ENCODE data around the gene MINAR1. TPM values are rescaled to one million over a fixed set of nuclear protein-coding genes. Genes with fewer than 3 reads are reported as not detected.
"Not testable (repeated sequence)": the region's sequence is repeated elsewhere in the genome, so short reads cannot be mapped to it uniquely, and the experiment has no call there.

Gene MINAR1
- 1 to 10 TPM in 3 of 4 donors, under 1 TPM in 1; 0.91 to 1.7 (median 1.3) TPM for polyA plus RNA-seq (ENCODE audit: insufficient read length in 4 of 4)

GRCh38 chr15:79431636-79432344 is at the start of gene MINAR1:
Gene MINAR1 (plus strand): TSS chr15:79432336. CDS start chr15:79456148, 23,812 bp downstream.
- no peak for DNase-seq (ENCODE audit: low read depth in 4 of 4, low spot score in 3 of 4)

GRCh38 chr15:79394231-79394630 is 37.9 kb upstream of the MINAR1 start:
- no peak for DNase-seq (ENCODE audit: low read depth in 4 of 4, low spot score in 3 of 4)

- no peak for DNase-seq (ENCODE audit: low read depth in 4 of 4, low spot score in 3 of 4)
Measured at GRCh38 chr15:79396850-79397249, 35.3 kb upstream of the MINAR1 start.

- DNase-seq (ENCODE audit: low read depth in 4 of 4, low spot score in 3 of 4), result no peak
Measured at GRCh38 chr15:79397269-79397910, 34.7 kb upstream of the MINAR1 start.

GRCh38 chr15:79399606-79400005 is 32.5 kb upstream of the MINAR1 start:
- no peak for DNase-seq (ENCODE audit: low read depth in 4 of 4, low spot score in 3 of 4)

- DNase-seq (ENCODE audit: low read depth in 4 of 4, low spot score in 3 of 4), result no peak
Measured at GRCh38 chr15:79400650-79401049, 31.5 kb upstream of the MINAR1 start.

- no peak for DNase-seq (ENCODE audit: low read depth in 4 of 4, low spot score in 3 of 4)
Measured at GRCh38 chr15:79401301-79401700, 30.8 kb upstream of the MINAR1 start.

GRCh38 chr15:79402136-79402535 is 30.0 kb upstream of the MINAR1 start:
- no peak for DNase-seq (ENCODE audit: low read depth in 4 of 4, low spot score in 3 of 4)

- DNase-seq (ENCODE audit: low read depth in 4 of 4, low spot score in 3 of 4), result no peak
Measured at GRCh38 chr15:79403501-79403900, 28.6 kb upstream of the MINAR1 start.

GRCh38 chr15:79406210-79406609 is 25.9 kb upstream of the MINAR1 start:
- DNase-seq (ENCODE audit: low read depth in 4 of 4, low spot score in 3 of 4), result no peak

- DNase-seq (ENCODE audit: low read depth in 4 of 4, low spot score in 3 of 4), result no peak
Measured at GRCh38 chr15:79408041-79408440, 24.1 kb upstream of the MINAR1 start.

- DNase-seq (ENCODE audit: low read depth in 4 of 4, low spot score in 3 of 4), result no peak
Measured at GRCh38 chr15:79410237-79410636, 21.9 kb upstream of the MINAR1 start.

GRCh38 chr15:79412010-79412409 is 20.1 kb upstream of the MINAR1 start:
- no peak for DNase-seq (ENCODE audit: low read depth in 4 of 4, low spot score in 3 of 4)

GRCh38 chr15:79412429-79412828 is 19.7 kb upstream of the MINAR1 start:
- DNase-seq (ENCODE audit: low read depth in 4 of 4, low spot score in 3 of 4), result no peak

GRCh38 chr15:79416876-79417275 is 15.3 kb upstream of the MINAR1 start:
- DNase-seq (ENCODE audit: low read depth in 4 of 4, low spot score in 3 of 4), result no peak

- no peak for DNase-seq (ENCODE audit: low read depth in 4 of 4, low spot score in 3 of 4)
Measured at GRCh38 chr15:79418693-79419279, 13.3 kb upstream of the MINAR1 start.

GRCh38 chr15:79425591-79426295 is 6.4 kb upstream of the MINAR1 start:
- no peak for DNase-seq (ENCODE audit: low read depth in 4 of 4, low spot score in 3 of 4)

GRCh38 chr15:79426899-79427298 is 5.2 kb upstream of the MINAR1 start:
- not testable (repeated sequence) for DNase-seq (ENCODE audit: low read depth in 4 of 4, low spot score in 3 of 4)

GRCh38 chr15:79427781-79428598 is 4.1 kb upstream of the MINAR1 start:
- DNase-seq (ENCODE audit: low read depth in 4 of 4, low spot score in 3 of 4), result no peak

GRCh38 chr15:79430901-79431635 is 1.1 kb upstream of the MINAR1 start:
- no peak for DNase-seq (ENCODE audit: low read depth in 4 of 4, low spot score in 3 of 4)
